GM21360 (cell line): ENCODE measurements around the gene HMCN2.

Experiments
- ATAC-seq: cut with Tn5 transposase; IDR thresholded peaks from one replicate; pipeline ENCODE4 v1.9.1; 2021; ENCODE audit warnings: mild to moderate bottlenecking, moderate library complexity; ENCODE audit not compliant: unreplicated experiment

The HMCN2 gene

DNA sequence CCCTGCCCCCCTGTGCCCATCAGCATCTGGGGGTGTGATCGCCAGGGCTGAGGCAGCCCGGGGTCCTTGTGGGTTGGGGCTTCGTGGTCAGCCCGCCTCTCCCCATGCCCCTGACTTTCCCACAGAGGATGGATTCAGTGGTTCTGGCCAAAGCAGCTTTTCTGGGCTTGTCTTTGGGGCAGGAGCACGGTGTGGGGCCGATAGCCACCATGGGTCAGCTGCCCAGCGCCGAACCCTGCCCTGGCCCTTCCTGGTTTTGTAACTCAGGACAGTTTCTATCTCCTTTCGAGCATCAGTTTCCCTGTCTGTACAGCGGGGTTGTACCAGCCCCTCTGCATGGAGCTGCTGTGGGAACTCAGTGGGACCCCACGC lies 77.1 kb downstream of the HMCN2 start:
- ATAC-seq, result no peak

DNA sequence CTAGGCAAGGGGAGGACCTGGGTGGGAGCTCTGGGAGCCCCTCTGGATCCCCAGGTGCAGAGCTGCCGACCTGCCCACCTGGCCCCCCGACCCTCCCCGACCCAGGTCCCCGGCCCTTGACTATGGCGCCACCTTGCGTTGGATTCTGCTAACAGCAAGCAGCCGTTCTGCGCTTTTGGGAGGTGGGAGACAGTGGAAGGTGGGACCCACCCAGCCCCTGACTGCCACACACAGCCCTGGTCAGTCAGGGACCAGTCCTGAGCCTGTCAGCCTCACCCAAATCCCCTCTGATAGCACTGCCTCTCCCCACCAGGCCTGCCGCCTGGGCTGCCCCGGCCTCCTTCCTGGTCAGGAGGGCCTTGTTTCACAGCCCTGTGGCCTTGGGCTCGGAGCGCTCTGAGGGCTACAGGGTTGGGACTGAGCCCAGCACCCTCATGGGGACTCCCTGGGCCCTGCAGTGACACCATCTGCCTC lies 77.9 kb downstream of the HMCN2 start:
- ATAC-seq, result no peak

DNA sequence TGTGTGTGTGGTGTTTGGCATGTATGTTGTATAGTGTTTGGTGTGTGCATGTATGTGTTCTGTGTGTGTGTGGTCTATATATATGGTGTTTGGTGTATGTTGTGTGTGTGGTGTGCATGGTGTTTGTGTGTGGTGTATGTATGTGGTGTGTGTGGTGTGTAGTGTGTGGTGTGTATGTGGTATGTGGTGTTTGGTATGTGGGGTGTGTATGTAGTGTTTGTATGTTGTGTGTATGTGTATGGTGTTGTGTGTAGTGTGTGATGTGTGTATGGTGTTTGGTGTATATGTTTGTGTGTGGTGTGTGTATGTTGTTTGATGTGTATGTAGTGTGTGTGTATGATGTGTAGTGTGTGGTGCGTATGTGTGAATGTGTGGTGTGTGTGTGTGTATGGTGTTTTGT lies 78.8 kb downstream of the HMCN2 start:
- ATAC-seq, result no peak

DNA sequence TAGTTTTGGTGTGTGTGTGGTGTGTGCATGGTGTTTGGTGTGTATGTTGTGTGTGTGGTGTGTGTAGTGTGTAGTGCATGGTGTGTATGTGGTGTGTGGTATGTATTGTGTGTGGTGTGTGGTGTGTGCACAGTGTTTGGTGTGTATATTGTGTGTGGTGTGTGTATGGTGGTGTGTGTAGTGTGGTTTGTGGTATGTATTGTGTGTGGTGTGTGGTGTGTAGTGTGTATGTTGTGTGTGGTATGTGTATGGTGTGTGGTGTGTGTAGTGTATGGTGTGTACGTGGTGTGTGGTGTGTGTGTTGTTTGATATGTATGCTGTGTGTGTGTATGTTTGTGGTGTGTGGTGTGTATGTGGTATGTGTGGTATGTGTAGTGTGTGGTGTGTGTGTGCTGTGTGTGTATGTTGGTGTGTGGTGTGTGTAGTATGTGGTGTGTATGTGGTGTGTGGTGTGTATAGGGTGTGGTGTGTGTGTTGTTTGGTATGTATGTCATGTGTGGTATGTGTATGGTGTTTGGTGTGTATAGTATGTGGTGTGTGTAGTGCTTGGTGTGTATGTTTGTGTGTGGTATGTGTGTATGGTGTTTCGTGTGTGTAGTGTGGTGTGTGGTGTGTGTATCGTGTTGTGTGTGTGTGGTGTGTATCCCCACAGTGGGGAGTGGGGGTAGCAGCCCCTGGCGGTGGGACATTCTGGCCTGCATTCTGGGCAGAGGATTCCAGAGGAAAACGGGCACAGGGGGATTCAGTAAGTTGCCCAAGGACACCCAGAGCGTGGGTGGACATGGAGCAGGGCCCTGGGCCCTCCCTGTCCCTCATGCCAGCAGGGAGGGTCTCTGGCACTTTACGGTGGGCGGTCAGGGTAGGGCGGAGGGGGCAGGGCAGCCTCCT lies 79.7 kb downstream of the HMCN2 start:
- no peak for ATAC-seq

DNA sequence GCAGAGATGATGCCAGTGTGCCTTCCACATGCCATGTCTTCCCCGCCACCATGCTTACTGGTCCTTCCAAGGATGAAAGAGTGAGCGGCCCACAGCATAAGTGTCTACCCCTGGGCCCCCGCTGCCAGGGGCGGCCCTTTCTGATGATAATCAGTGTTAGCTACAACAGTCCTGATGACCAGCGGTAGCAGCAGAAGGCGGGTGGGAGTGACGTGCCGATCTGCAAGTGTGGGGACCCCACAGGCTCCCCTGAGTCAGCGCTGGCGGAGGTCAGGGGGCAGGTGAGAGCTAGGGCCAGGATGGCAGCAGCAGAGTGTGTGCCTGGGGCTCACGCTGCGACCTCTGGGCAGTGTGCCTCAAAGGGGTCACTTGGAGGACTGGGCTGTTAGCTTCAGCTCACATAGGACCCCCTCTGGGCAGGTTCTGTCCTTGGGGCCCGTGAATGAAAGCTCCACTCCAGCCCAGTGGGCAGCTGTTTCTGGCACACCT lies 80.4 kb downstream of the HMCN2 start:
- ATAC-seq, result no peak

DNA sequence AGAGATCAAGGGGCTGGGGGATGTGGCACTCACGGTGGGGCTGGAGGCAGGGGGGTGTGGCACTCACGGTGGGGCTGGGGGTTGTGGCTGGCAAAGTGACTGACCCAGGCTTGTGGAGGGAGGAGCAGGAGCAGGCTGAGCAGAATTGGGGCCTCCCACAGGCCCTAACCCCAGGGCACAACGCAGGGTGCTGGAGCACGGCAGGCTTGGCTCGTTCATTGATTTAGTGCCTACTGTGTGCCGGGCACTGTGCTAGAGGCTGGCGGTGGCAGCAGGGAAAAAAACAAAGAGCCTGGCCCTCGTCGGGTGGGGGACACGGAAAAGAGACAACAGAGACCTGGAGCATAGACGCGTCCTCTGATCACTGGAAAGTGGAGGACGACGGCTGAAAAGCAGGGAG lies 80.9 kb downstream of the HMCN2 start:
- ATAC-seq, result no peak

DNA sequence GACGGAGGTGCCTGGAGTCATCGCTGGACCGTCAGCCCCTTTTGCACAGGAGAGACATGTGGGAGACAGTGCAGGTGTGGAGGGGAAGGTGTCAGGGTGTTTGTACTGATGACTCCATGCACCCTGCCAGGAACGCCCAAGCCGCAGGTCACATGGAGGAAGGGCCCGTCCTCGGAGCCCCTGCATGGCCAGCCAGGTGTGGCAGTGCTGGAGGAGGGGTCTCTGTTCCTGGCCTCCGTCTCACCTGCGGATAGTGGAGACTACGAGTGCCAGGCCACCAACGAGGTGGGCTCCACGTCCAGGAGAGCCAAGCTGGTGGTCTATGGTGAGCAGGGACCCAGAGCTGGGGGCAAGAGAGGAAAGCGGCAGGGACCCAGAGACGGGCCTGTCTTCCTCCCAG lies 81.5 kb downstream of the HMCN2 start:
- no peak for ATAC-seq

DNA sequence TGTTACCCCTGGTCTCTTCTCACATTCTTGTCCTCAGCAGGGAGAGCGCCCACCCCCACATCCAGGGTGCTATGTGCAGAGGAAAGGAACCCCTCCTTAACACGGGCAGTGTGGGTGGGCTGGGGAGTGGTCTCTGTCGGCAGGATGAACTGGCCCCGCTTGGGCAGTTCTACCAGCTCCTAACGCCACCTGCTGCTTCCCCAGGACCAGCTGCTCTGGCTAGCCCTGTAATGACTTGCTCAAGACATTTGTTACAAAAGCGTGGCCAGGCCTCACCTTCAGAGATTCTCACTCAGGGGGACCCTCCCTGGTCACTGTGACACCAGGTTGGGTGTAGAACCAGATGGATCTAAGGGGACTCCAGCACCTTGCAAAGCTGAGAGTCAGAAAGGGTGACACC lies 82.4 kb downstream of the HMCN2 start:
- no peak for ATAC-seq

DNA sequence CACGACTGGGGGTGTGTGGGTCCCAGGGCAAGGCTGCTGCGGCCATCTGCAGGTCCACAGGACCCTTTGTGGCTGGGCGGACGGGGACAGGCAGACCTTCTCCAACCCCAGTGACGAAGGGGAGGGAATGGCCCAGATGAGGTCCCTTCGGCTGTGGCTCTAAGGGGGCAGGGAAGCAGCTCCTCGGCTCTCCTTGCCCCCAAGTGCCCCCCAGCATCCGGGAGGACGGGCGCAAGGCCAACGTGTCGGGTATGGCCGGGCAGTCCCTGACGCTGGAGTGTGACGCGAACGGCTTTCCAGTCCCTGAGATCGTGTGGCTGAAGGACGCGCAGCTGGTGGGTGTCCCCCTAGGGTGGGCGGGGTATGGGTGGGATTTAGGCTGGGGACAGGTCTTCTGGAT lies 82.8 kb downstream of the HMCN2 start:
- ATAC-seq, result no peak

DNA sequence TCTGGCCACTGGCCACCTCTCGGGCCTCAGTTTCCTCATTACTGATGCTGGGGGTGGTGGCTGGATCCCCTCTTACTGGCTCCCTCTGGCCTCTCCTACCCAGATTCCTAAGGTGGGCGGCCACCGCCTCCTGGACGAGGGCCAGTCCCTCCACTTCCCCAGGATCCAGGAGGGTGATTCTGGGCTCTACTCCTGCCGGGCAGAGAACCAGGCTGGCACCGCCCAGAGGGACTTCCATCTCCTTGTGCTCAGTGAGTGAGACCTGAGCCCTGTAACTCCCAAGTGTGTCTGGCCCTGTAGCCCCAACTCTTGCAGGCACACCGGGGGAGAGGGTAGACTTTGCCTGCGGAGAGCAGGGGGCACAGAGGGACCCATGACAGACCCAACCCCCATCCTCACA lies 83.3 kb downstream of the HMCN2 start:
- ATAC-seq, result no peak

DNA sequence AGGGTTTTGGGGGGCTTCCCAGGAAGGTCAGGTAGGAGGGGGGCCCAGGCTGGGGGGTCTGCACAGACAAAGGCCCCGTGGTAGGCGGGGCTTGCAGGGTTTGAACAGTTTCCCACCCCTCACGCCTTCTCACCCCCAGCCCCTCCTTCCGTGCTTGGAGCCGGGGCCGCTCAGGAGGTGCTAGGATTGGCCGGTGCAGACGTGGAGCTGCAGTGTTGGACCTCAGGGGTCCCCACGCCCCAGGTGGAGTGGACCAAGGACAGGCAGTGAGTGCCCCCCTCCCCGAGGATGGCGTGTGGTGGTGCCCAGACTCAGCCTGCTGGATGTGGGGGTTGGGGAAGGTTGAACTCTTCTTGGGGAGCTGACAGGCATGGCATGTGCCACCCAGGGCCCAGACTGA lies 83.8 kb downstream of the HMCN2 start:
- no peak for ATAC-seq

DNA sequence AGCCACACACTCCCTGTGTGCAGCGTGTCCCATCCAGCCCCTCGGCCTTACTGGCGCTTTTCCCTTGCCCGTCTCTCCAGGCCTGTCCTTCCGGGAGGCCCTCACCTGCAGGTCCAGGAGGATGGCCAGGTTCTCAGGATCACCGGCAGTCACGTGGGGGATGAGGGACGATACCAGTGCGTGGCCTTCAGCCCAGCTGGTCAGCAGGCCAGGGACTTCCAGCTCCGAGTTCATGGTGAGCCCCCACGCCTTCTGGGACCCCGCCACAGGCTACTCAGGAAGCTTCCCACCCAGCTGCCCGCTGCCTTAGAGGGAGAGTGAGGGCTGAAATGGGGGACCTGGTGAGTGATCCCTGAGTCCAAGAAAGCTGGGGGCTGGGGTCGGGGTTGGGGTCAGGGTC lies 85.8 kb downstream of the HMCN2 start:
- ATAC-seq, result no peak

DNA sequence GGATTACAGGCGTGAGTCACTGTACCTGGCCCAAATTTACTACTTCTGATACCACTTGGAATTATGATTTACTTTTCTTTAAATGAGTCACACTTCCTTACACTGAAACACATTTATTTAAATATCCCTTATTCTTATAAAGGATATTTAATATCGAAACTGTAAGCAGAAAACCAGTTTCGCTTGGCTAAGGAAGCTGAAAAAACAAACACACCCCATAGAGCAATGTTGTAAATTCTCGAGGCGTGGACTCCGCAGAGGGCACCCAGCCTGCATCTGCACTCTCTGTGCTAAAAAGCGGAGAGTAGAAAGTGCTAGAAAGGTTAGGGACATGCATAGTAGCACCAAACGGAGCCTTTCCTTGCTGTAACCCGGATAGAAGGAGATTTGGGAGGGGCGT lies 86.5 kb downstream of the HMCN2 start:
- ATAC-seq, result no peak

DNA sequence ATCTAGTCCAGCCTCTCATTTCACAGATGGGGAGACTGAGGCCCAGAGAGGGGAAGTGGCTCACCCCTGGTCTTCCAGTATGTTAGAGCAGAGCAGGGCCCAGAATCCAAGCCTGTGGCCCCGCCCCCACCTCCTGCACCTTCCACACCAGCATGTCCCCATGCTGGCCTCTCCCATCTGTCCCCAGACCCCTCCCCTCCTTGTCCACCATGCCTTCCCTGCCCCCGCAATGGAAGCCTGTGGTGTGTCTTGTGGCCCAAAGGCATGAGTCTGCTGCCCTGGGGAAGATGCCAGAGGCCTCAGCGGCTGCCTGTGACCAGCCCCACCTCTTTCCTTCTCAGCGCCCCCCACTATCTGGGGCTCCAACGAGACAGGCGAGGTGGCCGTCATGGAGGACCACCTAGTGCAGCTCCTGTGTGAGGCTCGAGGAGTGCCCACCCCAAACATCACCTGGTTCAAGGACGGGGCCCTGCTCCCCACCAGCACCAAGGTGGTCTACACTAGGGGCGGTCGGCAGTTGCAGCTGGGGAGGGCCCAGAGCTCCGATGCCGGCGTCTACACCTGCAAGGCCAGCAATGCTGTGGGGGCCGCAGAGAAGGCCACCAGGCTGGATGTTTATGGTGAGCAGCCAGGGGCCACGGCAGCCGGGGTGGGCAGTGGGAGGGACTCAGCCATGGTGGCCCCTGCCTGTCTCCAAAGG lies 87.2 kb downstream of the HMCN2 start:
- no peak for ATAC-seq

DNA sequence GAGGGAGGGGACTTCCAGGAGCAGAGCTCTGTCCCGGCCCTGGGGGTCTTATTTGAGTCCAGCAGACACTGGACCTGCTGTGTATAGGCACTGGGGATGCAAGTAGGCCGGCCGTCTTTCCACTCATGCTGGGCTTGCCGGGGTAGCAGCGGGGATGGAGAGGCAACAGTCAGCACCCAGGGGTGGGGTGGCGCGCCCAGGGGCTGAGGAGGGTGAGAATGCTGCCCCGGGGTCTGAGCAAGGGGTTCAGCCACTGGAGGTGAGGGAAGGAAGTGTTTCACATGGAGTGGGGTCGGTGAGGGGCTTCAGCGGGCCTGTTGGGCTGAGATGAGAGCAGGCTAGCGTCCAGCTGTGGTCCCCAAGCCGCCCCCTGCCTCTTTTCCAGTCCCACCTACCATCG lies 88.8 kb downstream of the HMCN2 start:
- no peak for ATAC-seq

DNA sequence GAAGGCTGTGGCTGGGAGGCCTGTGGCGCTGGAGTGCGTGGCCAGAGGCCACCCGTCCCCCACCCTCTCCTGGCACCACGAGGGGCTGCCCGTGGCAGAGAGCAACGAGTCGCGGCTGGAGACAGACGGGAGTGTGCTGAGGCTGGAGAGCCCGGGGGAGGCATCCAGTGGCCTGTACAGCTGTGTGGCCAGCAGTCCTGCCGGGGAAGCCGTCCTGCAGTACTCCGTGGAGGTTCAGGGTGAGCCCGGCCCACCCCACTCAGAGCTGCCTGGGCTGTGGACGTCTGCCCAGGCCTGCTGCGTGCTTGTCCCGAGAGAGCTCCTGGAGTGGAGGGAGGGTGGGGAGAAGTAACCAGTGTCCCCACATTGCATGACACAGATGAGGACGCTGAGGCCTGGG lies 89.2 kb downstream of the HMCN2 start:
- ATAC-seq, result no peak

DNA sequence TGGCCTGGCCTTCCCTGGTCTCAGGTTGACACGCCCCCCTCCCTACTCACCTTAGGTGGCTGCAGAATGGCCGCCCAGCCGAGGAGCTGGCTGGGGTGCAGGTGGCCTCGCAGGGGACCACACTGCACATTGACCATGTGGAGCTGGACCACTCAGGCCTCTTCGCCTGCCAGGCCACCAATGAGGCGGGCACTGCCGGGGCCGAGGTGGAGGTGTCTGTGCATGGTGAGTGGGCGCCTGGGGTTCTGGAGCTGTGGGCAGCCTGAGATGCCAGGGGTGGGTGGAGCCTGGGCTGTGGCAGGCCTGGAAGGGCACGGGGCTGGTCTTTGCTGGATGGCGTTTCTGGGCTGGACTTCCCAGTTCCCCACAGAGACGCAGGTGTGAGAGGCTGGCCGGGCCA lies 90.5 kb downstream of the HMCN2 start:
- ATAC-seq, result no peak

DNA sequence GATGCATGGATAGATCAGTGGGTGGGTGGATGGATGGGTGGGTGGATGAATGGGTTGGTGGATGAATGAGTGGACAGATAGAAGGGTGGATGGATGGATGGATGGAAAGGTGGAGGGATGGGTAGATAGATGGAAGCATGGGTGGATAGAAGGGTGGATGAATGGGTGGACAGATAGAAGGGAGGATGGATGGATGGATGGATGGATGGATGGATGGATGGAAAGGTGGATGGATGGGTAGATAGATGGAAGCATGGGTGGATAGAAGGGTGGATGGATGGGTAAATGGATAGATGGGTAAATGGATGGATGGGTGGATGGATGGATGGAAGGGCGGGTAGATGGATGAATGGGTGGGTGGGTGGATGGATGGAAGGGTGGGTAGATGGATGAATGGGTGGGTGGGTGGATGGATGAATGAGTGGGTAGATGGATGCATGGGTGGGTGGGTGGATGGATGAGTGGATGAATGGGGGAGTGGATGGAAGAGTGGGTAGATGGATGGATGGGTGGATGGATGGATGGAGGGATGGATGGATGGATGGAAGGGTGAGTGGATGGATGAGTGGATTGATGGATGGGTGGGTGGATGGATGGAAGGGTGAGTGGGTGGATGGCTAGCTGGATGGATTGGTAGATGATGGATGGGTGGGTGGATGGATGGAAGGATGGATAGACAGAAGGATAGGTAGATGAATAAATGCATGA lies 91.5 kb downstream of the HMCN2 start:
- no peak for ATAC-seq

DNA sequence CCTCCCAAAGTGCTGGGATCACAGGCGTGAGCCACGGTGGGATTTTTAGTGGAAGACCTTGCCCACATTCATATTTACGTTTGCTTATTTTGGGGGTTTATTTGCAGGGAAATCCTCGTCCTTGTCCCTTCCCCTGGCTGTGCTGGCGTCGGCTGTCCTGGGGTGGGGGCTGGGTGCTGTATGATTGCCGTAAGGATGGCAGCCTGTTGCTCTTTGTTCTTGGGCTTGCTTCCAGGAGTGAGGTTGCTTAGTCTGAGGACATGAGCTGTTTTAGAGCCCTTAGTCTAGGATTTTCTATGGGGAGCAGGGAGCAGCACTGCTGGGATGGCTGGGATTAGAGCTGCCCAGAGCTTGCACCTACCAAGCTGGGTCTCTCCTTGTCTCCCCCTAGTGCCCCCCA lies 93.4 kb downstream of the HMCN2 start:
- no peak for ATAC-seq

DNA sequence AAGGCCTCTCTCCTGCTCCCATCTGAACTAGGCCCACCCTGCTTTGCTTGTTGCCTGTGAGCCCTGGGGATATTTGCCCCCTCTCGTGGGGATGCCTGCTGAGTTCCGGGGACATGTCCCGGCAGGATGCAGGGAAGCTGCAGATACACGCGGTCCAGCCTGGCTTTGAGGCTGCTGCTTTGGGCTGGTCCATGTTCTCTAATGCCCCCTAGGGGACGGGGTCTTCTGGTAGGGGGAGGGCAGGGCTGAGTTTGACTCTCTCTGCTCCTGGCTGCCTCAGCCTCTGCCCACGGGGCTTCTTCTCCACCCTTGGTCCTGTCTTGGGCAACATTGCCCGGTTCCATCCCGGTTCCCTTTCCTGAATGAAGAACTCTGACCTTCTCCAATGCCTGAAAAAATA lies 94.3 kb downstream of the HMCN2 start:
- ATAC-seq, result no peak

DNA sequence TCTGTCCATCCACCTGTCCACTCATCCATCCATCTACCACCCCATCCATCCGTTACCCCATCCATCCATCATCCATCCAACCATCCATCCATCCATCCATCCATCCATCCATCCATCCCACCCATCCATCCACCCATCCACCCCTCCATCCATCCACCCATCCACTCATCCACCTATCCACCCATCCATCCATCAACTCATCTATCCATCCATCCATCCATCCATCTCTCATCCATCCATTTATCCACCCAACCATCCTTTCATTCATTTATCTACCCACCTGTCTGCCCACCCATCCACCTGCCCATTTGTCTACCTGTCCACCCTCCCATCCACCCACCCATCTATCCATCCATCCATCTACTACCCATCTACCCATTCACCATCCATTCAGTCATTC lies 95.1 kb downstream of the HMCN2 start:
- ATAC-seq, result no peak
